Stimulated activated CD8-positive, alpha-beta memory T cell treated with anti-CD3 and anti-CD28 coated beads, Interleukin-7, amount 100 ng/mL, for 24 hours (primary cell): ENCODE results near the gene ZNF148.
"Not testable (repeated sequence)": the region's sequence is repeated elsewhere in the genome, so short reads cannot be mapped to it uniquely, and the experiment has no call there.

Source experiments
- DNase-seq: peaks from one replicate; pipeline ENCODE4 v3.0.0-alpha.2; 2020; ENCODE audit warnings: low read depth

The ZNF148 gene

GRCh38 chr3:125374501-125374995 is 577 bp downstream of the ZNF148 start:
- peak; percentile 4 for DNase-seq

- DNase-seq = no peak
These were observed 7.5 kb downstream of the ZNF148 start for GRCh38 chr3:125367403-125368230.

- DNase-seq = no peak
These were observed 9.0 kb downstream of the ZNF148 start for GRCh38 chr3:125366132-125366531.

- DNase-seq = no peak
These were observed 15.4 kb downstream of the ZNF148 start for GRCh38 chr3:125359700-125360099.

GRCh38 chr3:125358923-125359322 is 16.2 kb downstream of the ZNF148 start:
- DNase-seq = no peak

- no peak for DNase-seq
These were observed 17.3 kb downstream of the ZNF148 start for GRCh38 chr3:125357837-125358236.

- DNase-seq = peak; percentile 21
These were observed 18.0 kb downstream of the ZNF148 start for GRCh38 chr3:125357032-125357658.

- no peak for DNase-seq
These were observed 18.7 kb downstream of the ZNF148 start for GRCh38 chr3:125356140-125357026.

GRCh38 chr3:125353659-125354058 is 21.5 kb downstream of the ZNF148 start:
- DNase-seq = no peak

GRCh38 chr3:125353128-125353527 is 22.0 kb downstream of the ZNF148 start:
- no peak for DNase-seq

- DNase-seq = no peak
These were observed 23.2 kb downstream of the ZNF148 start for GRCh38 chr3:125351814-125352456.

GRCh38 chr3:125351152-125351551 is 24.0 kb downstream of the ZNF148 start:
- DNase-seq = no peak

- no peak for DNase-seq
These were observed 24.5 kb downstream of the ZNF148 start for GRCh38 chr3:125350597-125350996.

GRCh38 chr3:125349556-125350165 is 25.5 kb downstream of the ZNF148 start:
- DNase-seq = no peak

GRCh38 chr3:125349055-125349454 is 26.1 kb downstream of the ZNF148 start:
- no peak for DNase-seq

- not testable (repeated sequence) for DNase-seq
These were observed 31.8 kb downstream of the ZNF148 start for GRCh38 chr3:125343367-125343766.

- no peak for DNase-seq
These were observed 35.0 kb downstream of the ZNF148 start for GRCh38 chr3:125340121-125340520.

GRCh38 chr3:125337506-125337905 is 37.6 kb downstream of the ZNF148 start:
- DNase-seq = no peak

- no peak for DNase-seq
These were observed 40.2 kb downstream of the ZNF148 start for GRCh38 chr3:125334675-125335560.

- DNase-seq = no peak
These were observed 42.6 kb downstream of the ZNF148 start for GRCh38 chr3:125332504-125332903.
